ENCODE measurements around the gene E2F7.

Gene E2F7

DNA sequence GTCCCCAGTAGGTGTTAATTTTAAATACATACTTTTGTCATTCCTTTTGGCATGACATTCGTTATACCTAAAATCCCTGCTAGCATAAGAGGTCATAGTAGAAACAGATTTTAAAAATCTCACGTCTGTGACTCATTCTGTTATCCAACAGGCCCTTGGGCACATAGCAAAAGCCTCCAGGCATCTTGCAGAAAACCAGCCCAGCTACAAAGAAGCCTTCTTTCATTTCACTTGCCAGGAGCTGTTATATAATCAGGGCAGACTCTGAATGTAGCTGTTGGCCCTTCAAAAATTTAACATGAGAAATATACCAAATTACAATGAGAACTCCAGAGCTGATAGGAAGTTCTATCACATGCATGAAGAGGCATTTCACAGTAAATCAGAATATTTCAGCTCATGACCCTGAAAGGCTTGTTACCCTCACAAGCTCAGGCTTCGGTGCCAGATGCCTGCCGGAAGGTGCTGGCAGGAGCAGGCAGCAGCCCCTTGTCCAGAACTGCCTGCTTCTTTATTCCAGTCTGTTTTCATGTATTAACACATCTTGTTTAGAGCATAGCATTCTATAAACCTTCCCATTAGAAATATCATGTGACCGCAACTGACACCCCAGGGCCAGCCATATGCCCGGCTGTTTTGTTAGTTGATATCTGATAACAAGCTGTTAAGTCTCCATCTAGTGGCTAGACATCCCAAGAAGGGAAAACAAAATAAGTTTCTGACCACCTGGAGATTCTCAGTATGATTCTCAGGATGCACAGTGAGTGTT, 17.8 kb downstream of the E2F7 start:
- H3K9ac ChIP-seq (ENCODE audit: low read depth in 1 of 2, low read length in 2 of 2), result no peak overlapping the region
- no peaks in the 10 kb centered on the region for H3K9me3 ChIP-seq (ENCODE audit: control insufficient read depth in 1 of 2, low read length in 2 of 2)
- H3K36me3 ChIP-seq (ENCODE audit: control insufficient read depth in 1 of 2, insufficient read depth in 2 of 2, low read length in 2 of 2), result no peaks in the 10 kb centered on the region
- H3K4me1 ChIP-seq (ENCODE audit: control insufficient read depth in 1 of 2, insufficient read depth in 2 of 2, low read length in 2 of 2), result no peaks in the 10 kb centered on the region
- H3K27me3 ChIP-seq (ENCODE audit: control insufficient read depth in 1 of 2, insufficient read depth in 2 of 2, low read length in 2 of 2), result no peaks in the 10 kb centered on the region
- H3K4me3 ChIP-seq (ENCODE audit: low read depth in 1 of 2, low read length in 2 of 2), result no peak overlapping the region
- no peak overlapping the region for H3K27ac ChIP-seq (ENCODE audit: low read depth, low read length)

DNA sequence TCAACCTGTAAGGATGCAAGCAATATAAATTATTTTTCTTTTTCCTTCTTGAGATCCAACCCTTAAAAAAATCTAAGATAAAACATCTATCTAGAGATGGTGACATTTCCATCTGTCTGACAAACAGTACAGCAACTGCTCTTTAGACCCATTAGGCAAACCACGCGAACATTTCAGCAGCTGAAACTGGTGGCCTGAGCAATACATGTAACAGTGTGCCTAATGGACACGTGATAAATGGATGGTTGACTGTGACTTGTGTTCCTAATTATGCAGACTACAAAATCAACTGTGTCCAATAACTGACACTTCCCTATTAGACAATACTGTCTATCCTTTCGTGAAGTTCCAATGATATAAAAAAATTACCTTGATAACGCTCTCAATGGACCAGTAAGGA, 18.9 kb downstream of the E2F7 start:
- Histone ChIP-seq H3K4me1 (ENCODE audit: control insufficient read depth in 1 of 2, insufficient read depth in 2 of 2, low read length in 2 of 2) (no peaks in the 10 kb centered on the region), H3K4me3 (ENCODE audit: low read depth in 1 of 2, low read length in 2 of 2) (no peak overlapping the region), H3K9me3 (ENCODE audit: control insufficient read depth in 1 of 2, low read length in 2 of 2) (no peaks in the 10 kb centered on the region), H3K36me3 (ENCODE audit: control insufficient read depth in 1 of 2, insufficient read depth in 2 of 2, low read length in 2 of 2) (no peaks in the 10 kb centered on the region), H3K9ac (ENCODE audit: low read depth in 1 of 2, low read length in 2 of 2) (no peak overlapping the region), H3K27ac (ENCODE audit: low read depth, low read length) (no peak overlapping the region), H3K27me3 (ENCODE audit: control insufficient read depth in 1 of 2, insufficient read depth in 2 of 2, low read length in 2 of 2) (no peaks in the 10 kb centered on the region)

DNA sequence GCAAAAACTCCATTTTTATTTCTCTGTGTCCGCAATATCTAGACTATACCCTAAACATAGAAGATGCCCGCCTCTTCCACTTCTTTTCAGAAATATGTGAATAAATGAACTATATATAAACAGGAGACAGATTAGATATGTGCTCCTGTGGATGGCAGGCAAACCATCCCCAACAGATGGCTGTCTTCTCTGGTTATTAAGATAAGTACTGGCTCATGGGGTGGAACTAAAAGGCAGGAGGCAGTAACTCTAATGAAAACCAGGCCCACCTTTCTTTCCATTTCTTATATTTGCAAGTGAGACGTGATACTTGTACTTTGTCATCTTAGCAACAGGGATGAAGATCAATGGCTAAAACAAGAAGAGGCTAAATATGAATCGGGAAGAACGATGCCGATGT, 20.2 kb downstream of the E2F7 start:
- Histone ChIP-seq H3K4me3 (ENCODE audit: low read depth in 1 of 2, low read length in 2 of 2) (no peak overlapping the region), H3K27ac (ENCODE audit: low read depth, low read length) (no peak overlapping the region), H3K36me3 (ENCODE audit: control insufficient read depth in 1 of 2, insufficient read depth in 2 of 2, low read length in 2 of 2) (no peaks in the 10 kb centered on the region), H3K9ac (ENCODE audit: low read depth in 1 of 2, low read length in 2 of 2) (no peak overlapping the region), H3K9me3 (ENCODE audit: control insufficient read depth in 1 of 2, low read length in 2 of 2) (no peaks in the 10 kb centered on the region), H3K4me1 (ENCODE audit: control insufficient read depth in 1 of 2, insufficient read depth in 2 of 2, low read length in 2 of 2) (no peaks in the 10 kb centered on the region), H3K27me3 (ENCODE audit: control insufficient read depth in 1 of 2, insufficient read depth in 2 of 2, low read length in 2 of 2) (no peaks in the 10 kb centered on the region)

DNA sequence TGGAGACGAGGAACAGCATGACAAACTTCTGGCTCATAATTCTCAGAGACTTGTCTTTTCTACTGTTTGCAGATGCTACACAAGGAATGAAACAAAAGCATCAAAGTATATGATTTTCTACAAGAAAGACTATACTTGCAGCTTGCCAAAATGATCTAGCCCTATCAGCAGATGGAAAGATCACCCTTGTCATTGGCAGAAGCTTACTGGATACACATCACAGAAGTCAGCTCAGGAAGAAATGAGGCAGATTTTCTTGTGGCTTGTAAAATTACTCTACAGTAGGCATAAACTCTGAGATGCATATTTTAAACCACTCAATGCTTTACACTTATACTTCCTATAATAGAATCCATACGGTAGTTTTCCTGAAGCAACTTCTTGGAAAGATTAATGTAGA, 20.6 kb downstream of the E2F7 start:
- Histone ChIP-seq H3K9ac (ENCODE audit: low read depth in 1 of 2, low read length in 2 of 2) (no peak overlapping the region), H3K9me3 (ENCODE audit: control insufficient read depth in 1 of 2, low read length in 2 of 2) (no peaks in the 10 kb centered on the region), H3K4me1 (ENCODE audit: control insufficient read depth in 1 of 2, insufficient read depth in 2 of 2, low read length in 2 of 2) (no peaks in the 10 kb centered on the region), H3K27me3 (ENCODE audit: control insufficient read depth in 1 of 2, insufficient read depth in 2 of 2, low read length in 2 of 2) (no peaks in the 10 kb centered on the region), H3K36me3 (ENCODE audit: control insufficient read depth in 1 of 2, insufficient read depth in 2 of 2, low read length in 2 of 2) (no peaks in the 10 kb centered on the region), H3K27ac (ENCODE audit: low read depth, low read length) (no peak overlapping the region), H3K4me3 (ENCODE audit: low read depth in 1 of 2, low read length in 2 of 2) (no peak overlapping the region)

DNA sequence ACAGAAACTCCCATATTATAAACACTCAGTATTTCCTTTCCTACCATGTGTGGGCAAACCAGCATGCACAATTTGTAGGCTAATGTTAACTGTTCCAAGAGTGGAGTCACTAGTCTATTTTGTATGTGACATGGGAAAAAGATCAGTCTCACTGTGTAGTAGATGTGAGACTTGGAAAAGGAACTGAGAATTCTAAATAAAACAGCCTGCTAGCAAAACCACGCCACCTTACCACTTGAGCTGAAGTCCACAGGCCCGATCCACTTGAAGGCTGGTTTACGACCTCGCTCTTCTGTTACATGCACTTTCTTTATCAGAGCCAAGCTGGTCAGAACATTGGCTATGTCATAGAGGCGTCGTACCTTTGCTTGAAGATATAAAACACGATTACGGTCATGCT, 22.5 kb downstream of the E2F7 start:
- Histone ChIP-seq H3K27me3 (ENCODE audit: control insufficient read depth in 1 of 2, insufficient read depth in 2 of 2, low read length in 2 of 2) (no peaks in the 10 kb centered on the region), H3K9me3 (ENCODE audit: control insufficient read depth in 1 of 2, low read length in 2 of 2) (no peaks in the 10 kb centered on the region), H3K9ac (ENCODE audit: low read depth in 1 of 2, low read length in 2 of 2) (no peak overlapping the region), H3K4me3 (ENCODE audit: low read depth in 1 of 2, low read length in 2 of 2) (no peak overlapping the region), H3K36me3 (ENCODE audit: control insufficient read depth in 1 of 2, insufficient read depth in 2 of 2, low read length in 2 of 2) (no peaks in the 10 kb centered on the region), H3K27ac (ENCODE audit: low read depth, low read length) (no peak overlapping the region), H3K4me1 (ENCODE audit: control insufficient read depth in 1 of 2, insufficient read depth in 2 of 2, low read length in 2 of 2) (no peaks in the 10 kb centered on the region)

DNA sequence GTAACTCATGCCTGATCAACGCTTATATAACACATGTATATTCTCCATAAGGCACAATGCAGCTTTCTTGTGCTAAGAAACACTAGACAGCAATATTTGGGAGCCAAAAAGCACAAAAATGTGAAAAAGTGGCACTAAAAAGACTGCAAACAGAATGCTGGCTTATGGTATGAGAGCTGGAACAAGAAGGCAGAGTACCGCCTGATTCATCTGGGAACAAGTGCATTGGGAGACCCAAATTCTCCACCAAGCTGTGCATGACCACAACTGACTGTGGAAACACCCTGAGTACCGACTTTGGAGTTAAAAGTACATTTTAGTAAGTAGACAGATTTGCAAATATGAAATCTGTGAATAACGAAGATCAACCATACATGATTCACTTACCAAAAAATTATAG, 25.1 kb downstream of the E2F7 start:
- Histone ChIP-seq H3K27ac (ENCODE audit: low read depth, low read length) (no peak overlapping the region), H3K4me3 (ENCODE audit: low read depth in 1 of 2, low read length in 2 of 2) (no peak overlapping the region), H3K9ac (ENCODE audit: low read depth in 1 of 2, low read length in 2 of 2) (no peak overlapping the region), H3K4me1 (ENCODE audit: control insufficient read depth in 1 of 2, insufficient read depth in 2 of 2, low read length in 2 of 2) (no peaks in the 10 kb centered on the region), H3K9me3 (ENCODE audit: control insufficient read depth in 1 of 2, low read length in 2 of 2) (no peaks in the 10 kb centered on the region), H3K36me3 (ENCODE audit: control insufficient read depth in 1 of 2, insufficient read depth in 2 of 2, low read length in 2 of 2) (no peaks in the 10 kb centered on the region), H3K27me3 (ENCODE audit: control insufficient read depth in 1 of 2, insufficient read depth in 2 of 2, low read length in 2 of 2) (no peaks in the 10 kb centered on the region)

DNA sequence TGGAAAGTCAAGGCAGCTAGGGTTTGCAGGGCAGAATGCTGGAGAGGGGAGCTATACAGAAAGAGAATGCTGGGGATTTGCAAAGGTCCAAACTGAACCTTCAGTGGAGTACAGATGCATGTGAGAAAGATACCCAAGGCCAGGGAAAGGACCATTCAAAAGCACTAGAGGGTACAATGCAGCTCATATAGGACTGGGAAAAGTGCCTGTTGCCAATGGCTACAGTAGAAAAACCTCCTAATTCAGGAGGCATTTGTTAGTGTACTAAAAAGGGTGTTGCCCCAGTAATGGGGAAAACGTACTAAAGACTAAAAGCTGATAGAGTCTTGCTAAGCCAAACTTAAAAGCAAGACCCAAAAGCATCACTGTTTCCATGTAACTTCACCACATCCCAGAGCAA, 30.1 kb downstream of the E2F7 start:
- no peak overlapping the region for H3K27ac ChIP-seq (ENCODE audit: low read depth, low read length)
- H3K36me3 ChIP-seq (ENCODE audit: control insufficient read depth in 1 of 2, insufficient read depth in 2 of 2, low read length in 2 of 2), result peaks cover 0 to 4% of the 10 kb centered on the region in 2 donors
- H3K27me3 ChIP-seq (ENCODE audit: control insufficient read depth in 1 of 2, insufficient read depth in 2 of 2, low read length in 2 of 2), result no peaks in the 10 kb centered on the region
- no peaks in the 10 kb centered on the region for H3K4me1 ChIP-seq (ENCODE audit: control insufficient read depth in 1 of 2, insufficient read depth in 2 of 2, low read length in 2 of 2)
- H3K9me3 ChIP-seq (ENCODE audit: control insufficient read depth in 1 of 2, low read length in 2 of 2), result no peaks in the 10 kb centered on the region
- H3K4me3 ChIP-seq (ENCODE audit: low read depth in 1 of 2, low read length in 2 of 2), result no peak overlapping the region
- no peak overlapping the region for H3K9ac ChIP-seq (ENCODE audit: low read depth in 1 of 2, low read length in 2 of 2)

DNA sequence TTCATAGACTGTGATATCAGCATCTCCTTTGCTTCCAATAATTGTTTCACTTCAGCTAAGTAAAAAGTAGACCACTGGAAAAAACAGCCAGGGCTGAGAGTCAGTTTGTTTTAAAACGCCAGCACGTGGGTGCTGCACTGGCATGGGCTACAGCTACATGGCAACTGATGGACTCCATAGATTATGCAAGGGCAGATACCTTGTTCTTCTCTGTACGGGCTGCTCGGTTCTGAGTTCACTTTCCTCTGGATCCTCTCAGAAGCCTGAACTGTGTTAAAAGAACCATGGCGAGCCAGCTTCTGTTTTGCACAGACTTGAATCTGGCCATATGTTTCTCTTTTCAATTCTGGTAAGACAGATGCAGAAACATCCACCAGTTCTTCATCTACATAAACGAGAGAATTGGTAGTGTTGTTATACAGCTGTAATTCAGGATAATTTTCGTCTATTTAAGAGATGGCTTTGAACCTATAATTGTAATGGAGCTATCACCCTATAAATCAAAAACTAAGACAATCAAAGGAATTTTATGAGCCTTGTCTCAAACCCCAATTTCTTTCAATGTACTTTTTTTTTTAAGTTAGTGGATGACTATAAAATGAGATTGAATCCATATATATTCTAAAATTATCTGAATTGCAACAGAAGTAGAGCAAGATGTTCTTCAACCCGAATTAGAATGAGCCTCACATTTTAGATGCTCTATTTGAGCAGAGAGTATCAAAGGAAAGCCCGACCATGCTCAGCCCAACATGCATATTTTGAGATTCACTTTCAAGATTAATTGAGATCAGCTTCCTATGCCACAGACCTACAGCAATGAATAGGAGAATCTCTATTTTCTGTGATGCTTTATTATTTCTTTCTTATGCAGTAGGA, 31.5 kb downstream of the E2F7 start:
- Histone ChIP-seq H3K9ac (ENCODE audit: low read depth in 1 of 2, low read length in 2 of 2) (no peak overlapping the region), H3K27me3 (ENCODE audit: control insufficient read depth in 1 of 2, insufficient read depth in 2 of 2, low read length in 2 of 2) (no peaks in the 10 kb centered on the region), H3K4me3 (ENCODE audit: low read depth in 1 of 2, low read length in 2 of 2) (no peak overlapping the region), H3K36me3 (ENCODE audit: control insufficient read depth in 1 of 2, insufficient read depth in 2 of 2, low read length in 2 of 2) (peaks cover 0 to 13% of the 10 kb centered on the region in 2 donors), H3K4me1 (ENCODE audit: control insufficient read depth in 1 of 2, insufficient read depth in 2 of 2, low read length in 2 of 2) (no peaks in the 10 kb centered on the region), H3K27ac (ENCODE audit: low read depth, low read length) (no peak overlapping the region), H3K9me3 (ENCODE audit: control insufficient read depth in 1 of 2, low read length in 2 of 2) (no peaks in the 10 kb centered on the region)

DNA sequence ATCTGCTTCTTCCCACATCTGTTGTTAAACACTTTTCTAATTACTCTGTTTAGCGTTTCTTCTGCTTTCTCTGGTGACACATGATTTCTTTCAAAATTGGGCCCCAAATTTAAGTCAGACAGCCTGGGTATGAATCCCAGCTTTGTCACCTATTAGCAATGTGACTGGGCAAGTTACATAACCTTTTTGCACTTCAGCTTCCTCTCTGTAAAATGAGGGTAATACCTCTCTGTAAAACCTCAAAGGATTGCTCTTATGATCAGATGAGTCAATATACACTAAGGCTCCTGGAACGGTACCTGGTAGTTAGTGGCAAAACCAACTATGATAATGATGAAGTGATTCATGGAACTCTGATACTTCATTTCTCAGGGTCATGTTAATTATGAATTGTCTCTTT, 33.0 kb downstream of the E2F7 start:
- Histone ChIP-seq H3K27ac (ENCODE audit: low read depth, low read length) (no peak overlapping the region), H3K27me3 (ENCODE audit: control insufficient read depth in 1 of 2, insufficient read depth in 2 of 2, low read length in 2 of 2) (no peaks in the 10 kb centered on the region), H3K4me3 (ENCODE audit: low read depth in 1 of 2, low read length in 2 of 2) (no peak overlapping the region), H3K9ac (ENCODE audit: low read depth in 1 of 2, low read length in 2 of 2) (no peak overlapping the region), H3K36me3 (ENCODE audit: control insufficient read depth in 1 of 2, insufficient read depth in 2 of 2, low read length in 2 of 2) (peaks cover 0 to 15% of the 10 kb centered on the region in 2 donors), H3K4me1 (ENCODE audit: control insufficient read depth in 1 of 2, insufficient read depth in 2 of 2, low read length in 2 of 2) (no peaks in the 10 kb centered on the region), H3K9me3 (ENCODE audit: control insufficient read depth in 1 of 2, low read length in 2 of 2) (no peaks in the 10 kb centered on the region)

DNA sequence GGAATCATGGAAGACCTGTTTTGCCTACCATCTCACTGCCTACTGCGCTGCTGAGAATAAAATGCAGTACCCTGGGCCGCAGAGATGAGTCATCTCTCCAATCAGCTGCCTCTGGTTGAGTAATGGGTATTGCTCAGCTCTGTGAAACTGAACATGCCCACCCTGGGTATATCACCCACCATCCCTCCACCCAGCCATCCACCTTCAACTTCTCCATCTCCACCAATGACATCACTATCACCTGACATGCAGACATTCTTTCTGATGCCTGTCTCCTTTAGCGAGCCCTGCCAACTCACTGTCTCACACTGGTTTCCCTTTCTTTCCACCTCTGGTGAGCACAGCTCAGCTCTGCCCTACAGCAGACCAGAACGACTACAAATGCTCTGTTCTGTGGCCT, 33.6 kb downstream of the E2F7 start:
- H3K27me3 ChIP-seq (ENCODE audit: control insufficient read depth in 1 of 2, insufficient read depth in 2 of 2, low read length in 2 of 2), result no peaks in the 10 kb centered on the region
- H3K36me3 ChIP-seq (ENCODE audit: control insufficient read depth in 1 of 2, insufficient read depth in 2 of 2, low read length in 2 of 2), result peaks cover 0 to 15% of the 10 kb centered on the region in 2 donors
- no peak overlapping the region for H3K4me3 ChIP-seq (ENCODE audit: low read depth in 1 of 2, low read length in 2 of 2)
- no peak overlapping the region for H3K9ac ChIP-seq (ENCODE audit: low read depth in 1 of 2, low read length in 2 of 2)
- H3K27ac ChIP-seq (ENCODE audit: low read depth, low read length), result no peak overlapping the region
- H3K4me1 ChIP-seq (ENCODE audit: control insufficient read depth in 1 of 2, insufficient read depth in 2 of 2, low read length in 2 of 2), result no peaks in the 10 kb centered on the region
- H3K9me3 ChIP-seq (ENCODE audit: control insufficient read depth in 1 of 2, low read length in 2 of 2), result no peaks in the 10 kb centered on the region

Data from duodenal mucosa (tissue), 2 donors.